Activated CD8-positive, alpha-beta memory T cell treated with anti-CD3 and anti-CD28 coated beads for 48 hours (primary cell): ENCODE data around the gene NDUFAF3.
A peak's percentile ranks its signal among the peaks of the same experiment; 100 is the strongest.

Source experiments
- DNase-seq, 3 experiments: peaks; one replicate each; pipeline ENCODE4 v3.0.0-alpha.2; 2020; ENCODE audit warnings: low read depth in 2 of 3, low spot score in 2 of 3

The NDUFAF3 gene

GRCh38 chr3:49021813-49022687 lies at the start of gene NDUFAF3:
NDUFAF3 (plus strand) TSS chr3:49022121; CDS start chr3:49022145, 24 bp downstream.
- DNase-seq, result peak; percentile 81 to 88 (median 84)

DNA sequence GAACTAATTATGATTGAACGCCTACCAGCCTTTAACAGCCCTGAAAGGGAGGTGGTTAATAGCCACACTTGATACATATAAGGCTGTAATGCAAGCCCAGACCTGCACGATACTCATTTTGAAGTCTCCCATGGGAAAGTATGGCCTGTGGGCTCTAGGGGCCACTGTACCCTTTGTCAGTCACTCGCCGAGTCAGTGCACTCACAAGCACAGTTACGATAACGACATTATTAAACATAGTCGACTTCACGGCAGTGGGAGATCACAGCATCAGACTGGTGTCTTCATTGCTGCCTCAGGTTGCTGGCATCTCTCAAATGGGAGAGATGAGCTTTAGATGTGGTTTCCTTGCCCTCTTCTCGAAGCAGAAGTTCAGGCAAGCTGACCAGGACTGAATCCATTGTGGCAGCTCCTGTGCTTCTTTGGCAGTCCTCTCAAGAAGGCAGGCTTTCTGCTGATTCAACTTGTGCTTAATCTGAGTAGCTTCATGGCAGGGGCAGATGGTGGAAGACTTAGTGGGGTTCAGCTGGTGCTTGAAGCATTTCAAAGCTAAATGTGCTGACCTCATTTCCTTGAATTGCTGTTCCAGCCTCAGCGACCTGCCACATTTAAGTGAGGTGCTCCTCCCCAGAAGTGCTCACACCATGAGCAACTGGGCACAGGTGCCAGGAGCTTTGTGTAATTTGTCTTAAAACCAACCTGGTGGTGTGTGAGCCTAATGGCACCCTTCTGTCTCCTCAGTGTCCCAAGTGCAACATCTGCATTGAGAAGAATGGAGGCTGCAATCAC lies 47.7 kb upstream of the NDUFAF3 start:
- DNase-seq, result no peak

GRCh38 chr3:48979451-48979850 lies 42.5 kb upstream of the NDUFAF3 start:
- DNase-seq, result no peak

- DNase-seq, result no peak
Observed at GRCh38 chr3:48980295-48980694, 41.6 kb upstream of the NDUFAF3 start.

DNA sequence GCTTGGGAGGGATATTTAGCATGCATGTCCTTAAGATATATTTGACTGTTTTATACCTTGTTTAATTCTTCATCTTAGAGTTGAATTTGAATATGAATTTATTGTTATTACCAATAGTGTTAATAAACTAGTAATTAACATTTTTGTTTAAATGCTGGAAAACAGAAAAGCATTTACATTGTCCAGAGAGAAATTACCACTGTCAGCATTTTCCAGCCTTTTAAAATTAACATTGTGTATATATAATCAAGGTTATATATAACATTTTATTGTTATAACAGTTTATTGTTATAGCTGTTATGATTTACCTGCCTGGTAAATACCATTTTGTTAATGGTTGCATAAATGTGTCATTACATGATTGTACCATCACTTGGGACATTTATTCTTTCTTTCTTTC lies 39.9 kb upstream of the NDUFAF3 start:
- DNase-seq, result no peak

DNA sequence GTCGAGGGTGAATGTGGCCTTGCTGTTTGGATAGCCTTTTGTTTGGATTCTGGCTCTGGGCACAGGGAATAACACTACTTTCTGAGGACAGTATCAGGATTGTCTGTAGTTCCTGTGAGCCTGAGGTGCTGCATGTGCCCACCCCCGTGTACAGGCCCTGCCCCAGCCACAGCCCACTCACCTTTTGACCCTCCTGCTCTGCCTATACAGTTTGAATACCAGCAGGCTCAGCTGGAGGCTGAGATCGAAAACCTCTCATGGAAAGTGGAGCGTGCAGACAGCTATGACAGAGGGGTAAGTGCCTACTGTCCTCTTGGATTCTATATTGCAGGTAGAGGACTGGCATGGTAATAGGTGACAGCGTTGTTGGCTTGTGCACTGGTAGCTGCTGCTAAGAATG lies 39.2 kb upstream of the NDUFAF3 start:
- DNase-seq, result no peak

DNA sequence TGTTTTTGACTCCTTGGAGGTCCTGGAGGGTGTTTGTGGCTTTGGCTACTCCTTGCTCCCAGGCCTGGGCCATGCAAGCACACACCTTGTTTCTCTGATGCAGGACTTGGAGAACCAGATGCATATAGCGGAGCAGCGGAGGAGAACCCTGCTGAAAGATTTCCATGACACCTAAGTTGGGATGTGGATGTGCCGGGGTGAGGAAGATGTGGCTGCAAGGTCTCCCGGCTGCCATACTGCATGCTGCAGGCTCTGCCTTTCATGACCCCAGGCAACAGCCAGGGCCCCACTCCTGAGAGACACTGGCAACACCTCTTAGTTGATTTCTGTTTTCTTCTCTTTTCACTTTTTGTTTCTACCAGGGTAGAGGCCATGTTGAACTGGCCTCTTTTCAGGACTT lies 38.8 kb upstream of the NDUFAF3 start:
- DNase-seq, result no peak

- no peak for DNase-seq
Observed at GRCh38 chr3:48984663-48985062, 37.3 kb upstream of the NDUFAF3 start.

GRCh38 chr3:48985831-48986376 lies 36.0 kb upstream of the NDUFAF3 start:
- DNase-seq, result no peak

DNA sequence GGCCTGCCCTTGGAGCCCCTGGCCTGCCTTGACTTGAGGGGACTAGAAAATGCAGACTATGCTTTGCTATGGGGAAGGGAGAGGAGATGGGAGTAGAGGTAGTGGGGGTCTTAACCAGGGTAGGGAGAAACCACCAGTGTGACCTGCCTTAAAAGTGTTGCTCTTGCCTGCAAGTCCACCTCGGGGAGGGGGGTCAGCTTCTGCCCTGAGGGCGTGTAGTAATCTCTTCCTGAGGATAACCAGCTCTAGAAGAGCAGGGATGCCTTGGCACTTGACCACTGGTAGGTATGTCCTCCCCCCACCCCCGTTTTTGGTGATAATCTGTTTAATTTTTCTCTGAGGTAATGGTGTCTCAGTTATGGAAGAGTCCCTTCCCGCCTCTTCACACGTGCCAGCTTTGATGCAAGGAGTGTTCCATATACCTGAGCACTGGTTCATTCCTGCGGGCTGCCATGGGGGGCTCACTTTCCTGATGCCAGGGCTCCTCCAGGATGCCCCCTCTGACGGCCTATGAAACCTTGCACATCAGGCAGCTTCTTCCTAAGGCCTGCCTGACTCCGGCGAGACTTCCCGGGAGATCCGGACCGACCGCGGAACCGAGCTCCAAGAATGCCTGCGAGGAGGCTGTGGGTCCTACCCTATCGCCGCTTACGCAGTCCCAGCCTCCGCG lies 32.7 kb upstream of the NDUFAF3 start:
- DNase-seq, result no peak

- peak; percentile 65 to 70 (median 68) for DNase-seq
Observed at GRCh38 chr3:48989796-48990635, 31.9 kb upstream of the NDUFAF3 start, which contains the start of gene P4HTM. P4HTM (plus strand) TSS chr3:48990241; CDS start chr3:48990257, 16 bp downstream.

- DNase-seq, result no peak
Observed at GRCh38 chr3:48990636-48991469, 31.1 kb upstream of the NDUFAF3 start.

DNA sequence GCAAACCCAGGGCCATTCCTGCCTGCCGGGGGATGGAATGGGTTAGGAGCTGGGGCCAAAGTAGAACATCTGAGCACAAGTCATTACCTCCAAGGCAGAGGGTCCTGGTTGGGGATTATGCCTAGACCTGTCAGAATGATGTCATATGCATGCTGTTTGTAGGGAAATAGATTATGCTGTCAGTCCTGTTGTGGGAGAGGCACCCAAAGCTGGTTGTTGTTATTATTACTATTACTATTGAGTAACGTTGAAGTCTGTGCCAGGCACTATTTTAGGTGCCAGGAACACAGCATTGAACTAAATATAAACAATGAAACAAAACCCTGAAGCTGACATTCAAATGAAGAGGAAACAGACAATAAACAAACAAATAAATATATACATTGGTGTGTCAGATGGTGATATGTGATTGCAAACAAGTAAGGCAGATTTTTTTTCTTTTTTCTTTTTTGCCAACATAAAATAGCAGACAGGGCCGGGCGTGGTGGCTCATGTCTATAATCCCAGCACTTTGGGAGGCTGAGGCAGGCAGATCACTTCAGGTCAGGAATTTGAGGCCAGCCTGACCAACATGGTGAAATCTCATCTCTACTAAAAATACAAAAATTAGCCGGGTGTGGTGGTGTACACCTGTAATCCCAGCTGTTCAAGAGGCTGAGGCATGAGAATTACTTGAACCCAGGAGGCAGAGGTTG lies 29.9 kb upstream of the NDUFAF3 start:
- no peak for DNase-seq

DNA sequence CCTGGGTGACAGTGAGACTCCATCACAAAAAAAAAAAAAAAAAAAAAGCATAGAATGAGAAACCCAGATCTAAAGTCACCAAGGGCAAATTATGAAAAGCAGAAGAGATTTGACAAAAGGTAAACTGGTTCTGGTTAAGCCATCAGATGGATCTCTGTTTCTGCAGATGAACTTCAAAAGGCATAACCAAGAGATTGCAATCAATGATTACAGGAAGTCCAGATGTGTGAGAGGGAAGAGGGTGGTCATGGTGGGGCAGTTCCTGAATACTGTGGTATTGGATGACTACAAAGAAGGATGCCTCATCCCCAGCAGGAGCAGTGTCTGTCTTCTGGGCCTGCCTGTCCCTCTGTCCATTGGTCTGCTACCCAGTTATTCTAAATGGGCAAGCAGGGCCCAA lies 28.1 kb upstream of the NDUFAF3 start:
- DNase-seq, result no peak

DNA sequence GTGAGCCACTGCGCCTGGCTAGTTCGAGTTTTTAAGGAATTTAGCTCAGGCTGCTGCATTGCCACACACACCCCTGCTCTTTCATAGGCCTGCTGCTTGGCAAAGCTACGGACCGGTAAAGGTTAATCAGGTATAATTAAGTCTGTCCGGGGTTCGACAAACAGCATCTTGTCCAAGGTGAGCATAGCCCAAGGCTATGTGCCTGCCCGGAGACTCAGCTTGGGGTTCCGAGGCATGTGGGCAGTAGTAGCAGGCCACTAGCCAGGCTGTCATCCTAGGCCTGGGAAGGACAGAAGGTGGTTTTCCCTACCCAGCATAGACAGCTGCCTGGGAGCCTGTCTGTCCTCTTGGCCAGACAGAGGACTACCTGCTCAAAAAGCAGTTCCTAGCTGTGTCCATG lies 25.3 kb upstream of the NDUFAF3 start:
- DNase-seq, result no peak

DNA sequence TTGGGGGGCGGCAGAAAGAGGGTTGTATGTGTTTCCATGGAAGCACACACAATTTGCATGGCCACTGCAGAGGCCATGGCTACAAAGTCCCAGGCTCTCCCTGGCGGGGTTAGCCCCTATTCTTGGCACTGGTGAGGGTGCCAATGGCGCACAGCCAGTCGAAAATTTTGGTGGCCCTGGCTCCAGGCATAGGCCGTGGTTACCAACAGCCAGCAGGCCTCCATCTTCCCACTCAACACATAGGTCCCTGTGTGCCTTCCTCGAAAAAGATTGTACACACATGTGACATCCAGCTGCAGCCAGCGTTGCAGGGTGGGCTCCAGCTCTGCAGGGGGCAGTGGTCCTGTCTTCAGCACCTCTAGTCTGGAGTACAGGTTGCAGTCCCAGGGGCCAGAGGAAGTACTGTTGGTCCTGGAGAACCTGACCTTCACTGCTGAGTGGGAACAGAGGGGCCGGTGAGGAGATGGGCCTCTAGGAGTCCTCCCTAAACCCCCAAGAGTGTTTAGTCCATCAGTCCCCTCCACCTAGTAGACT lies 24.8 kb upstream of the NDUFAF3 start:
- DNase-seq, result no peak

GRCh38 chr3:48997714-48998637 lies 23.9 kb upstream of the NDUFAF3 start:
- DNase-seq, result no peak
